HG02678 (cell line): ENCODE results near the gene TBX15.

Experiments
- ATAC-seq: cut with Tn5 transposase; IDR thresholded peaks from one replicate; pipeline ENCODE4 v1.9.1; 2021; ENCODE audit warnings: mild to moderate bottlenecking, moderate library complexity; ENCODE audit not compliant: unreplicated experiment

The TBX15 gene

DNA sequence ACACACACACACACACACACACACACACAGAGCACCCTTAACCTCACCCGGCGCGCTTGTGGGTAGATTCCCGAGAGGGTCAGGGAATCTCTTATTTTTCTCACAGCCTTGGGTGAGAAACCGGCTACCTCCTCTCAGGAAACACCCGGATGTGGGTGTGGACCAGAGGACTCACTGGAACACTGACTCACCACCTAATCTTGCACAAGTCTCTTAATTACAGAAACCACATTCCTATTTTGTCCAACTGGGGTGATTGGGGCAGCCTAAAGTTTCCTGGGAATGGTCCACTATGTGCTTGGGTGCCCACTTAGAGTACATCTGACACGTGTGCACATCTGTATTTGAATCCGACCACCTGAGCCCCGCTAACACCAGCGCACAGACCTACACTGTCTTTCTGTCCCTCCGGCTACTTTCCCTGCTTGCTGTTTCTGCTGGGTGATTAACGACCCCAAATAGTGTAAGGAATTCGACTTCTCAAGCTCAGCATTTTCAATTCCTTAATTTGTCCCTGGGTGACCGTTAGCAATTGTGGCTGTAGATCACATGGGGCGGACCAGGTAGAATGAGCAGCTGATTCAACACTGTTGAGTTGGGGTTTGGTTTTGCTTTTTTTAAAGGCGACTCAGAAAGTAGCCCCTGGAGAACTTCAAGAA, 14.0 kb upstream of the TBX15 start:
- no peak for ATAC-seq

DNA sequence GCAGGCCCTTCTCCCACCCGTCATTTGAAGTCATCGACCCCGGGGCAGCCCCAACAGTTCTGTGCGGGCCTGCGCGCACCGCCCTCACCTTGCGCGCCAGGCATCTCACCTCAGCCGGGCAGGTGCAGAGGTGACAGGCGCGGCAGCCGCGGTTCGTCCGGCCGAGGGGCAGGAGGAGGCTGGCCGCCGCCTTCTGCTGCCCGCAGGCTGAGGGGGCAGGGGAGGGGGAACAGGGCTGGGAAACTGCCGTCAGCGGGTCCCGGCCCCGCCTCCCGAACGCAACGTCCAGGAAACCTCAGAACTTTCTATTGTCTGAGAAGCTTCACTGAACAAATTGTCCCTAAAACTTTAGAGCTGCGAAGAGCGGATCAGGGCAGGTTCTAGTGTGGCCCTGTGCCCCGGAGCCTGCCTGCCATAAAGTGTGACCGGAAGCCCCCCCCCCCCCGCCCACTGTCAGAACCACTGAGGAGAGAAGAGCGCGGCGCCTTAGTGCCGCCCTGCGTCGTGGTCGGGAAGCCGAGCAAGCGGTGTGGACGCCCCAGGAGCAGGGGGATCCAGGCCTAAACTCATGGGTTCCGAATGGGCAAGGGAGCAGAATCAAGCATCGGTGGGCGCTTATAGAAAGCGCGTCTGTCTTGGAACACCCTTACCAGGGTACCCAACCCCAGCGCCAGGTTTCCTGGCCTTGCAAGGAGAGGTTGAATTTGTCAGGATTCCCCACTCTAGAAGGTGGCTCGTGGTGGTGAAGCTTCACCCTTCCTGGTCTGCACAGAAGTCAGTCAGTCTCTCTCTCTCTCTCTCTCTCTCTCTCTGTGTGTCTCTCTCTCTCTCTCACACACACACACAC, 13.3 kb upstream of the TBX15 start:
- ATAC-seq: no peak

DNA sequence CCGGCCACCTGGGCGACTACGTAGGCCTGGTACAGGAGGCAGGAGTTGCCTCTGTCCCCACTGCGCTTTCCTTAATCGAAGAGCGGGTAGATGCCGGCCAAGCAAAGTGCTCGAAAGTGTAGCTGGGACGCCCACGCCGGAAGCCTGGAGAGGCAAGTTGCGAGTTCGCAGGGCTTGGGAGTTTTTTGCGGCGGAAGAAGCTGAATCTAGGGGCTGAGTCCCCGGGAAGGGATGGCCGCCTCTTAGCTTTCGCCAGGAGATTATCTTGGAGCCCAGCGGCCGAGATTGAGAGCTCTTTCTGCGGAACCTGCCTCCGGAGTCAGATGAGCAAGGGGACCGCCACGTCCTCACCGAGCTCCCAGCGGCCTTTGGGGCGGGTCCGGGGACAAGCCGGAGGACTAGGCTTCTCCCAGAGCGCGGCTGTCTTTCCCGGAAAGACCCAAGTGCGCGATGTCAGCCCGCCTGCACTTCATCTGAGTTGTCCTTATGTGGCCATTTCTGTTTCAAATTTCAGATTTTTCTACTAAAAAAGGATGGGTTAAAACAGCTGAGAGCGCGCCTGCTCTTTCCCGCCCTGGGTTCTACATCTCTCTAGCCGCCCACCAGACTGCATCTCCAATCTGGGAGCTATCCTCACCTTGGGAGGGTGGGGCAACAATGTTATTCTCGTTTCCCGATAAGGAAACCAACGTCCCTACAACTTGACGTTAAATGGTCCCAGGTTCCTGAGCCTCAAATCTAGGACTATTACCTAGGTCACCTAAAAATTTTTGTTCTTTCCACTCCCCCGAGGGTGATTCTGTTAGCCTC, 12.4 kb upstream of the TBX15 start:
- no peak for ATAC-seq

DNA sequence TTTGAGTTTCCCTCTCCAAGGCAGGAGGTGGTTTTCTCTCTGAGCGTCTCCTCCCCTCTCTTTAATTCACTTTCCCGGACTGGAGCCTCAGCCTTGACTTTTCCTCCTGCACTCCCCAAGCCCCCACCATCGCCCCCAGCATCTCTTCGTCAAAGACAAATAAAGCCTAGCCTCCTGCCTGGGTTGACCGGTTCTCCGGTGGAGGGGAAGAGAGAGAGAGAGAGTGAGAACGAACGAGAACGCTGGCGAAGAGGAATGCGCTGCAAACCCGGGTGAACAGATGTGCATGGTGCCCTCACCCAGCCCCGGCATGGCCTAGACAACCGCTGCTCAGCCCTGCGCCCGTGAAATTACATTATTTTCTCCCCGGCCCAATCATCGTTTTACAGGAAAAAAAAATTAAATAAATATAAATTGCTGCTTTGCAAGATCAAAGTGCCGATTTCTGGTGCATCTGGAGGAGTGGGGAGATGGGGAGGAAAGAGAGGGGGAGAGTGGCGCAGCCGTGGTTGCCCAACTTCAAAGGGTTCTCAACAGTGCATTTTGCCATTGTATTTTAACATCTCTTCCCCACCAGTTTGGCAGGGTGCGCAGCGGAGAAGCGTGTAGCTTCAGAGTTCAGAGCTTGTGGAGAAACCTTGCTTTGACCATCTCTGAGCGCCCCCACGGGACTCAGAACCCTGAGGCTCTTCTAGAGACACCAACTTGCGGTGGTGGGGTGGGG, 11.4 kb upstream of the TBX15 start:
- ATAC-seq: no peak

DNA sequence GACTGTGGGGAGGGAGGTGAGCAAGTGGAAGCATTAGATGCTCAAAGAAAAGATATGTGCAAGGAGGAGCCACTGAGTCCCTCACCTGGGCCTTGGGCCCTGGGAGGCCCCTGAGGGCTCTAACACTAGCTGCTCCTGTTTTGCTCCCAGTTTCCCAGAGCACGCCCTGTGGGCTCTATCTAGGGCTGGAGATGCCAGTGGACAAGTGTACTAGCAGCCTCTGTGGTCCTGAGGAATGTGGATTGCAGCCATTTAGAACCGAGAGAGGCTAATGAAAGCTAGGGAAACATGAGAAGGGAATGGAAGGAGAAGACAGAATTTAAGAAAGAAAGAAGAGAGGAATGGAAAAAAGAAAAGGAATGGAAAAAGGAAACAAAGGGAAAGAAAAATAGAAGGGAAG, 10.0 kb upstream of the TBX15 start:
- ATAC-seq: no peak

DNA sequence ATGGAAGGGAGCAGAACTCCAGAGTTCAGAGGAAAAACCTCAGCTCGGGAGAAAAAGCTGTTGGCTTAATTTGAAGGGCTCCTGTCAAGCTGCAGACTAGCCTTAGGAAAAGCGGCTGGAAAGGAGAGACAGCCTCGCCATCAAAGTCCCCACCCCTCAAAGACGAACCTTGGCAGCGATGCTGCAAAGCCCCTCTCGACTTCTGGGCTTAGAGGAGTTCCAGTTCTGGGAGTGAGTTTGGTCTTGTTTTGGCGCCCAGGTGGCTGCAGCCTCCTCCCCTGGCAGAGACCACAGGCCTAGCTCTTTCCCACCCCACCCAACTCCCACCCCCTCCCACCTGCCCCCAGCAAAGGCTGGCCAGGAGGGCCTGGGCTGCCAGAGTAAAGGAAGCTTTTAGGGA, 9.1 kb upstream of the TBX15 start:
- ATAC-seq: no peak

GRCh38 chr1:118995312-118996016, 7.3 kb upstream of the TBX15 start:
- no peak for ATAC-seq

- no peak for ATAC-seq
Measured at GRCh38 chr1:118993700-118994026, 5.5 kb upstream of the TBX15 start.

- no peak for ATAC-seq
Measured at GRCh38 chr1:118992868-118993699, 4.9 kb upstream of the TBX15 start.

- ATAC-seq: no peak
Measured at GRCh38 chr1:118992237-118992825, 4.2 kb upstream of the TBX15 start.

- ATAC-seq: no peak
Measured at GRCh38 chr1:118991448-118991847, 3.3 kb upstream of the TBX15 start.

GRCh38 chr1:118990513-118991152, 2.5 kb upstream of the TBX15 start:
- no peak for ATAC-seq

GRCh38 chr1:118989878-118990378, 1.8 kb upstream of the TBX15 start:
- no peak for ATAC-seq

DNA sequence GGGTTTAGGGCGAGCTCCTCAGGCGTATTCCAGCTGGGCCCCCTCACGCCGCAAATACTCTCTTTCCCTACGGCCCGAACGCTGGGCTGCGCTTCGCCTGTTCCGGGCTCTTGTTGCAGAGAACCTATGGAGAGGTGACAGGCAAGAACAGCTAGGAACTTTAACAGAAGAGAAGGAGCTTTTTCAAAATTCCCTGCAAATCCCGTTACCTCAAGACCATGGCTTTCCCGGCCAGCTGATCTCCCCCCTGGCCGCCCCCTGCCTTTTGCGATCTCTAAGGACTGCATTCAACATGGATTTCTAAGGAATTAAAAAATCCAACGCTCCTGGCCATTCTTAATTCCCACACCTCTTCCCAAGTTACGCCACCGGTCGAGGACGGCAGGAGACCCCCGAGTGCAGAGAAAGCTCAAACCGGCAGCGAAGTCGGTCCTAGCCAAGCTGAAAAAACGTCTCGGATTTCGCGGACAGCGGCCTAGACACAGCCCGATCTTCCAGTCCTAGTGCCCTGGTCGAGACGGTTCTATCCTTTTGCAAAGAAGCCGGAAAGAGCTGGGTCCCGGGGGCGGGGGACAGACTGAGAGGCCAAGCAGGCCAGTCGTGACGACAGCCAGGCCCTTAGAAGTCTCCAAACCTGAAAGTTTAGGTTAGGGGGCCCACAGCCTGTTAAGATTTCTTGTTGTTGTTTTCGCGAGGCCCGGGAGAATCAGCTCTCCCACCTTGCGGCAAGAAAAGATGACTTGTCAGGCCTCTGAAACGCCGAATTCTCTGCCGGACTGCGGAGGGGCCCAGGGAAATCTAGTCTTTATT, 1.1 kb upstream of the TBX15 start:
- no peak for ATAC-seq

GRCh38 chr1:118987468-118988185, 516 bp downstream of the TBX15 start:
- ATAC-seq: no peak

DNA sequence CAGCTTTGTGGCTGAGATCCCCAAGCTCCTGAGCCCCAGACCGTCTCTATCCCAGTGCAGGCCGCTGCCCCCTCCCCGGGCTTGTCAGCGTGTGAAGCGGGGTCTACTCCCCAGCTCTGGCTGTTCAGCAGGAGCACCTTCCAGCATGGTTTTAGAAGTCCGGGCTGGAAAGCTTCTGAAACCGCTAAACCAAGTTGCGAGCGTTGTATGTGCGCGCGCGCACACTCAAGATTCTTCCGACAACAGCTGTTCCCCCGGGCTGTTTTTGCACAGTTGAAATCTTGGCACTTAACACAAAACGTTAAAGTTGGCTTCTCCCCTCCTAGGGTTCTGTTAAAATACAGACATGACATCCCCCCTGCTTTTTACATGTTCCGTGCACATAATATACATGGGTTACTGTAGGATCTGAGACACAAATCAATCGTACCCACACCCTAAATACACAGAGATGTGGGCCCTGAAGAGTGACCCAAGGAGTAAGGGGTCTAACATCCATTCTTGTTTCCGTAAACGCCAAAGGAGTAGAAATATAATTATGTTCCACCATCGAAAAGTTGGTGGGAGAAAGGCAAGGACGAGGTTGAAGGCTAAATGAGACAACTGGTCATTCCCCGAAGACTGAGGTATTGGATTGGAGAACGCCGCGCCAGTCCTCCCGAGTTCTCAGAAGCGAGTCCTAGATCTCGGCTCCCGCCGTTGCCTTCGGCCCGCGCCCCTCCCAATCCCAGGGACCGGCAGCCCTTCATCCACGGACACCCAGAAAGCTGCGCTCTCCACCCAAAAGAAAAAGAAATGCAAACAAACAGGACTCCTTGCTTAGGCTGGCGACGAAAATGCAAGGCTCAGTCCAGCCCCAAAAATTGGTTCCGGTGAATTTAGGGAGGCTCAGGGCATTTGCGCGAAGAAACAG, 1.3 kb downstream of the TBX15 start:
- no peak for ATAC-seq
